Measurements from ENCODE around the gene GAS1. TPM values are rescaled to one million over a fixed set of nuclear protein-coding genes. Genes with fewer than 3 reads are reported as not detected.

Gene GAS1
- total and polyA plus RNA-seq, 4 donors: 3.6 to 111 (median 57.2) TPM

- intact Hi-C loops (cut with DNase I): loop anchor here (10.0 kb wide), 4 partner anchors 208 to 458 kb away; no protein-coding TSS in a partner anchor
- no peak for ATAC-seq (ENCODE audit: low FRiP score)
- Histone ChIP-seq H3K4me3 (ENCODE audit: low read length in 2 of 2) (no peak overlapping the region), H3K27ac (ENCODE audit: low read depth in 1 of 2, low read length in 2 of 2) (no peak overlapping the region), H3K27me3 (ENCODE audit: control insufficient read depth in 1 of 2, insufficient read depth in 2 of 2, low read length in 1 of 2) (no peaks in the 10 kb centered on the region), H3K36me3 (ENCODE audit: control insufficient read depth in 1 of 2, insufficient read depth in 2 of 2, low read length in 1 of 2) (no peaks in the 10 kb centered on the region), H3K9me3 (ENCODE audit: control insufficient read depth, low read length) (no peaks in the 10 kb centered on the region), H3K4me1 (ENCODE audit: control insufficient read depth in 1 of 2, insufficient read depth in 2 of 2, low read length in 2 of 2) (no peaks in the 10 kb centered on the region)
- DNase-seq: no peak
- WGBS, 2 donors: 87 to 89% methylated on average over 10 of the region's 10 CpGs
Observed at GRCh38 chr9:86942281-86943200, 4.8 kb downstream of the GAS1 start.

GRCh38 chr9:86941197-86941596 is 6.1 kb downstream of the GAS1 start:
- no peak overlapping the region for H3K27ac ChIP-seq (ENCODE audit: low read depth in 1 of 2, low read length in 2 of 2)
- no peaks in the 10 kb centered on the region for H3K4me1 ChIP-seq (ENCODE audit: control insufficient read depth in 1 of 2, insufficient read depth in 2 of 2, low read length in 2 of 2)
- intact Hi-C loops (cut with DNase I): loop anchor here (10.0 kb wide), 4 partner anchors 206 to 456 kb away; no protein-coding TSS in a partner anchor
- H3K27me3 ChIP-seq (ENCODE audit: control insufficient read depth in 1 of 2, insufficient read depth in 2 of 2, low read length in 1 of 2): no peaks in the 10 kb centered on the region
- 83 to 89% methylated on average over 2 of the region's 2 CpGs for WGBS, 2 donors
- ATAC-seq (ENCODE audit: low FRiP score): no peak
- DNase-seq: no peak
- H3K4me3 ChIP-seq (ENCODE audit: low read length in 2 of 2): no peak overlapping the region
- H3K9me3 ChIP-seq (ENCODE audit: control insufficient read depth, low read length): no peaks in the 10 kb centered on the region
- no peaks in the 10 kb centered on the region for H3K36me3 ChIP-seq (ENCODE audit: control insufficient read depth in 1 of 2, insufficient read depth in 2 of 2, low read length in 1 of 2)

GRCh38 chr9:86940774-86941173 is 6.5 kb downstream of the GAS1 start:
- Histone ChIP-seq H3K36me3 (ENCODE audit: control insufficient read depth in 1 of 2, insufficient read depth in 2 of 2, low read length in 1 of 2) (no peaks in the 10 kb centered on the region), H3K27me3 (ENCODE audit: control insufficient read depth in 1 of 2, insufficient read depth in 2 of 2, low read length in 1 of 2) (no peaks in the 10 kb centered on the region), H3K4me3 (ENCODE audit: low read length in 2 of 2) (no peak overlapping the region), H3K4me1 (ENCODE audit: control insufficient read depth in 1 of 2, insufficient read depth in 2 of 2, low read length in 2 of 2) (no peaks in the 10 kb centered on the region), H3K9me3 (ENCODE audit: control insufficient read depth, low read length) (no peaks in the 10 kb centered on the region), H3K27ac (ENCODE audit: low read depth in 1 of 2, low read length in 2 of 2) (no peak overlapping the region)
- intact Hi-C loops (cut with DNase I): loop anchor here (10.0 kb wide), 4 partner anchors 206 to 456 kb away; no protein-coding TSS in a partner anchor
- DNase-seq: no peak
- 45 to 47% methylated on average over 6 of the region's 6 CpGs for WGBS, 2 donors
- ATAC-seq (ENCODE audit: low FRiP score): no peak

- intact Hi-C loops (cut with DNase I): loop anchor here (10.0 kb wide), 4 partner anchors 205 to 455 kb away; no protein-coding TSS in a partner anchor
- Histone ChIP-seq H3K4me3 (ENCODE audit: low read length in 2 of 2) (no peak overlapping the region), H3K36me3 (ENCODE audit: control insufficient read depth in 1 of 2, insufficient read depth in 2 of 2, low read length in 1 of 2) (no peaks in the 10 kb centered on the region), H3K9me3 (ENCODE audit: control insufficient read depth, low read length) (no peaks in the 10 kb centered on the region), H3K27me3 (ENCODE audit: control insufficient read depth in 1 of 2, insufficient read depth in 2 of 2, low read length in 1 of 2) (no peaks in the 10 kb centered on the region), H3K4me1 (ENCODE audit: control insufficient read depth in 1 of 2, insufficient read depth in 2 of 2, low read length in 2 of 2) (no peaks in the 10 kb centered on the region), H3K27ac (ENCODE audit: low read depth in 1 of 2, low read length in 2 of 2) (no peak overlapping the region)
- DNase-seq (no peak), ATAC-seq (ENCODE audit: low FRiP score) (no peak)
- 92 to 97% methylated on average over 1 of the region's 1 CpG for WGBS, 2 donors
Observed at GRCh38 chr9:86939891-86940290, 7.4 kb downstream of the GAS1 start.

- Histone ChIP-seq H3K9me3 (ENCODE audit: control insufficient read depth, low read length) (no peaks in the 10 kb centered on the region), H3K4me1 (ENCODE audit: control insufficient read depth in 1 of 2, insufficient read depth in 2 of 2, low read length in 2 of 2) (no peaks in the 10 kb centered on the region), H3K27ac (ENCODE audit: low read depth in 1 of 2, low read length in 2 of 2) (no peak overlapping the region), H3K36me3 (ENCODE audit: control insufficient read depth in 1 of 2, insufficient read depth in 2 of 2, low read length in 1 of 2) (no peaks in the 10 kb centered on the region), H3K4me3 (ENCODE audit: low read length in 2 of 2) (no peak overlapping the region), H3K27me3 (ENCODE audit: control insufficient read depth in 1 of 2, insufficient read depth in 2 of 2, low read length in 1 of 2) (no peaks in the 10 kb centered on the region)
- 96 to 97% methylated on average over 5 of the region's 5 CpGs for WGBS, 2 donors
- ATAC-seq (ENCODE audit: low FRiP score) (no peak), DNase-seq (no peak)
- intact Hi-C loops (cut with DNase I): no loop called here
Observed at GRCh38 chr9:86939321-86939720, 8.0 kb downstream of the GAS1 start.

- intact Hi-C loops (cut with DNase I): no loop called here
- ATAC-seq (ENCODE audit: low FRiP score) (no peak), DNase-seq (no peak)
- Histone ChIP-seq H3K27ac (ENCODE audit: low read depth in 1 of 2, low read length in 2 of 2) (no peak overlapping the region), H3K27me3 (ENCODE audit: control insufficient read depth in 1 of 2, insufficient read depth in 2 of 2, low read length in 1 of 2) (no peaks in the 10 kb centered on the region), H3K4me3 (ENCODE audit: low read length in 2 of 2) (no peak overlapping the region), H3K36me3 (ENCODE audit: control insufficient read depth in 1 of 2, insufficient read depth in 2 of 2, low read length in 1 of 2) (no peaks in the 10 kb centered on the region), H3K9me3 (ENCODE audit: control insufficient read depth, low read length) (no peaks in the 10 kb centered on the region), H3K4me1 (ENCODE audit: control insufficient read depth in 1 of 2, insufficient read depth in 2 of 2, low read length in 2 of 2) (no peaks in the 10 kb centered on the region)
- whole genome bisulfite sequencing, 2 donors: 88 to 93% methylated on average over 1 of the region's 1 CpG
Observed at GRCh38 chr9:86938780-86939179, 8.5 kb downstream of the GAS1 start.

- Histone ChIP-seq H3K36me3 (ENCODE audit: control insufficient read depth in 1 of 2, insufficient read depth in 2 of 2, low read length in 1 of 2) (no peaks in the 10 kb centered on the region), H3K27me3 (ENCODE audit: control insufficient read depth in 1 of 2, insufficient read depth in 2 of 2, low read length in 1 of 2) (no peaks in the 10 kb centered on the region), H3K4me1 (ENCODE audit: control insufficient read depth in 1 of 2, insufficient read depth in 2 of 2, low read length in 2 of 2) (peaks cover 4 to 5% of the 10 kb centered on the region in 2 donors), H3K27ac (ENCODE audit: low read depth in 1 of 2, low read length in 2 of 2) (no peak overlapping the region), H3K9me3 (ENCODE audit: control insufficient read depth, low read length) (no peaks in the 10 kb centered on the region), H3K4me3 (ENCODE audit: low read length in 2 of 2) (no peak overlapping the region)
- no peak for ATAC-seq (ENCODE audit: low FRiP score)
- WGBS, 2 donors: 88 to 92% methylated on average over 3 of the region's 3 CpGs
- DNase-seq: no peak
- intact Hi-C loops (cut with DNase I): no loop called here
Observed at GRCh38 chr9:86926145-86926544, 21.2 kb downstream of the GAS1 start.

- 62 to 84% methylated on average over 1 of the region's 1 CpG for WGBS, 2 donors
- no peaks in the 10 kb centered on the region for H3K36me3 ChIP-seq (ENCODE audit: control insufficient read depth in 1 of 2, insufficient read depth in 2 of 2, low read length in 1 of 2)
Observed at GRCh38 chr9:86925686-86926085, 21.6 kb downstream of the GAS1 start.

GRCh38 chr9:86924206-86924605 is 23.1 kb downstream of the GAS1 start:
- DNase-seq (no peak), ATAC-seq (ENCODE audit: low FRiP score) (no peak)
- no peak overlapping the region for H3K4me3 ChIP-seq (ENCODE audit: low read length in 2 of 2)
- peaks cover 4 to 5% of the 10 kb centered on the region in 2 donors for H3K4me1 ChIP-seq (ENCODE audit: control insufficient read depth in 1 of 2, insufficient read depth in 2 of 2, low read length in 2 of 2)
- H3K36me3 ChIP-seq (ENCODE audit: control insufficient read depth in 1 of 2, insufficient read depth in 2 of 2, low read length in 1 of 2): no peaks in the 10 kb centered on the region
- intact Hi-C loops (cut with DNase I): no loop called here
- H3K27me3 ChIP-seq (ENCODE audit: control insufficient read depth in 1 of 2, insufficient read depth in 2 of 2, low read length in 1 of 2): no peaks in the 10 kb centered on the region
- WGBS, 2 donors: 91 to 92% methylated on average over 5 of the region's 5 CpGs
- no peaks in the 10 kb centered on the region for H3K9me3 ChIP-seq (ENCODE audit: control insufficient read depth, low read length)
- H3K27ac ChIP-seq (ENCODE audit: low read depth in 1 of 2, low read length in 2 of 2): no peak overlapping the region

More at GRCh38 chr9:86925686-86926085, 21.6 kb downstream of the GAS1 start:
- Histone ChIP-seq H3K27me3 (ENCODE audit: control insufficient read depth in 1 of 2, insufficient read depth in 2 of 2, low read length in 1 of 2) (no peaks in the 10 kb centered on the region), H3K4me1 (ENCODE audit: control insufficient read depth in 1 of 2, insufficient read depth in 2 of 2, low read length in 2 of 2) (peaks cover 4 to 5% of the 10 kb centered on the region in 2 donors), H3K27ac (ENCODE audit: low read depth in 1 of 2, low read length in 2 of 2) (no peak overlapping the region), H3K9me3 (ENCODE audit: control insufficient read depth, low read length) (no peaks in the 10 kb centered on the region), H3K4me3 (ENCODE audit: low read length in 2 of 2) (no peak overlapping the region)
- DNase-seq (no peak), ATAC-seq (ENCODE audit: low FRiP score) (no peak)
- intact Hi-C loops (cut with DNase I): no loop called here

Measured in aorta (tissue), 5 donors.